Mesendoderm (in vitro differentiated cells): ENCODE results near the gene OOSP4B. TPM values are rescaled to one million over a fixed set of nuclear protein-coding genes. Genes with fewer than 3 reads are reported as not detected.

Experiments used
- DNase-seq: peaks from one replicate; pipeline ENCODE4 v3.0.0; 2013
- H2AK5ac ChIP-seq: 2 replicates; pipeline ENCODE4 v1.6.1; 2013; ENCODE audit warnings: low read length, inconsistent platforms
- H2BK120ac ChIP-seq: 2 replicates; pipeline ENCODE4 v1.6.1; 2013; ENCODE audit warnings: low read depth, mild to moderate bottlenecking, low read length, moderate library complexity, mixed read lengths
- H2BK15ac ChIP-seq: replicated peaks from 2 replicates; pipeline ENCODE4 v1.6.1; 2013; ENCODE audit warnings: low read depth, mild to moderate bottlenecking, moderate library complexity
- H2BK5ac ChIP-seq: 2 replicates; pipeline ENCODE4 v1.6.1; 2013; ENCODE audit warnings: low read length, inconsistent platforms
- H3K18ac ChIP-seq: 2 replicates; pipeline ENCODE4 v1.6.1; 2013; ENCODE audit warnings: mild to moderate bottlenecking, low read length, mixed read lengths
- H3K23ac ChIP-seq: one replicate; pipeline ENCODE4 v1.6.1; 2013; ENCODE audit warnings: low read length
- H3K27ac ChIP-seq: 2 replicates; pipeline ENCODE4 v1.5.1; 2013; ENCODE audit warnings: low read depth, mild to moderate bottlenecking, inconsistent platforms, low read length, moderate library complexity
- H3K27me3 ChIP-seq: 2 replicates; pipeline ENCODE4 v1.6.1; 2013; ENCODE audit warnings: low read length, control low read depth, mild to moderate bottlenecking, inconsistent platforms; ENCODE audit not compliant: insufficient read depth, poor library complexity
- H3K36me3 ChIP-seq: 2 replicates; pipeline ENCODE4 v1.6.1; 2013; ENCODE audit warnings: low read length, inconsistent platforms; ENCODE audit not compliant: control insufficient read depth, insufficient read depth
- H3K4ac ChIP-seq: one replicate; pipeline ENCODE4 v1.6.1; 2013; ENCODE audit warnings: low read depth, mild to moderate bottlenecking, low read length, moderate library complexity
- H3K4me1 ChIP-seq: 2 replicates; pipeline ENCODE4 v1.6.1; 2013; ENCODE audit warnings: low read depth, low read length, inconsistent platforms; ENCODE audit not compliant: control insufficient read depth
- H3K4me2 ChIP-seq: 2 replicates; pipeline ENCODE4 v1.6.1; 2013; ENCODE audit warnings: low read length
- H3K4me3 ChIP-seq: 2 replicates; pipeline ENCODE4 v1.5.1; 2013; ENCODE audit warnings: mild to moderate bottlenecking, low read length
- H3K56ac ChIP-seq: one replicate; pipeline ENCODE4 v1.6.1; 2013; ENCODE audit warnings: low read length
- H3K79me1 ChIP-seq: 2 replicates; pipeline ENCODE4 v1.6.1; 2013; ENCODE audit warnings: low read length, inconsistent platforms
- H3K79me2 ChIP-seq: 2 replicates; pipeline ENCODE4 v1.6.1; 2013; ENCODE audit warnings: mild to moderate bottlenecking, low read length; ENCODE audit not compliant: control insufficient read depth, insufficient read depth
- H3K9ac ChIP-seq: 2 replicates; pipeline ENCODE4 v1.6.1; 2013; ENCODE audit warnings: low read length, inconsistent platforms
- H4K5ac ChIP-seq: one replicate; pipeline ENCODE4 v1.6.1; 2013; ENCODE audit warnings: low read length
- H4K8ac ChIP-seq: one replicate; pipeline ENCODE4 v1.6.1; 2013; ENCODE audit warnings: low read depth, mild to moderate bottlenecking, control low read depth, low read length, moderate library complexity
- WGBS: extraction: QIAGEN DNeasy Blood & Tissue Kit; methylation state at CpG from one replicate; pipeline ENCODE4 v1.1.7; 2013; ENCODE audit warnings: low lambda C conversion rate, missing lambda C conversion rate; ENCODE audit not compliant: insufficient coverage; ENCODE audit errors: extremely low coverage; 5-methylcytosine and 5-hydroxymethylcytosine counted together
- polyA plus RNA-seq, 2 experiments: library from polyadenylated mRNA; stranded (reverse); fragments of 200-250 nt; gene quantifications; one replicate each; pipeline ENCODE4 v1.2.3, GENCODE V29; 2013

The OOSP4B gene
- polyA plus RNA-seq (2013, experiment 1 of 2): not detected
- not detected for polyA plus RNA-seq (2013, experiment 2 of 2)

GRCh38 chr11:60016881-60017280 is at the start of gene OOSP4B:
OOSP4B (plus strand) TSS chr11:60017181.
- no peak for DNase-seq
- Histone ChIP-seq H3K4me2 (no peak within 1 kb of the TSS), H3K79me1 (no peaks in the 10 kb centered on the region), H4K5ac (no peak within 1 kb of the TSS), H3K23ac (no peak within 1 kb of the TSS), H3K18ac (no peak within 1 kb of the TSS), H2BK15ac (no peak within 1 kb of the TSS), H3K27ac (no peak within 1 kb of the TSS), H3K9ac (no peak within 1 kb of the TSS), H3K4ac (no peak within 1 kb of the TSS), H3K79me2 (no peaks in the 10 kb centered on the region), H3K36me3 (no peaks in the 10 kb centered on the region), H3K4me1 (no peaks in the 10 kb centered on the region), H3K27me3 (no peaks in the 10 kb centered on the region), H2AK5ac (no peak within 1 kb of the TSS), H3K4me3 (no peak within 1 kb of the TSS), H4K8ac (no peak within 1 kb of the TSS), H2BK5ac (no peak within 1 kb of the TSS), H3K56ac (no peak within 1 kb of the TSS), H2BK120ac (no peak within 1 kb of the TSS)
- no CpG with 5 or more reads among the region's 1 CpG for WGBS

- no peak overlapping the region for H3K4me3 ChIP-seq
- H2BK120ac ChIP-seq: no peak overlapping the region
- H3K27me3 ChIP-seq: no peaks in the 10 kb centered on the region
- no CpG with 5 or more reads among the region's 3 CpGs for WGBS
- H4K5ac ChIP-seq: no peak overlapping the region
- H3K4ac ChIP-seq: no peak overlapping the region
- no peaks in the 10 kb centered on the region for H3K4me1 ChIP-seq
- H2BK15ac ChIP-seq: no peak overlapping the region
- no peak overlapping the region for H4K8ac ChIP-seq
- no peaks in the 10 kb centered on the region for H3K36me3 ChIP-seq
- no peak overlapping the region for H3K23ac ChIP-seq
- H3K56ac ChIP-seq: no peak overlapping the region
- no peak overlapping the region for H3K18ac ChIP-seq
- DNase-seq: no peak
- no peak overlapping the region for H2AK5ac ChIP-seq
- H3K79me1 ChIP-seq: no peaks in the 10 kb centered on the region
- H3K9ac ChIP-seq: no peak overlapping the region
- no peak overlapping the region for H2BK5ac ChIP-seq
- no peak overlapping the region for H3K27ac ChIP-seq
- H3K4me2 ChIP-seq: no peak overlapping the region
- H3K79me2 ChIP-seq: no peaks in the 10 kb centered on the region
Measured at GRCh38 chr11:59967677-59968394, 49.1 kb upstream of the OOSP4B start.

DNA sequence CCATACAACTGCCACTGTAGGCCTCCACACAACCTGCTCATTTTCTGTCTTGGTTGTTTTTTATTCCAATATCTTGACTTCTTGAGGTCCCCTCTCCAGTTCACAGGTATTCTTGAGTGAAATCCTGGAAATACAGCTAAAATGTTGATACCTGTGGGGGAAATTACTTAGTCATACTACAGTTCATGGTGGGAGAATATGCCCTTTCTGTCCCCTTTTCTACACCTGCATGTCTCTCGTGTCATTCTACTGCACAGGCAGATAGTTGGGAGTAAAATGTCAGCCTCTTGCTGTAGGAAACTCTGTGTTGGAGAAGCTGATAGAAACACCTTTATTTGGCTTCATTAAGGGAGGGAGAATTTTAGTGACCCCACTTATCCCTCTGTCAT is 48.6 kb upstream of the OOSP4B start:
- Histone ChIP-seq H2BK120ac (no peak overlapping the region), H3K36me3 (no peaks in the 10 kb centered on the region), H4K8ac (no peak overlapping the region), H2BK5ac (no peak overlapping the region), H3K18ac (no peak overlapping the region), H3K4me3 (no peak overlapping the region), H3K4me1 (no peaks in the 10 kb centered on the region), H2BK15ac (no peak overlapping the region), H3K4me2 (no peak overlapping the region), H3K79me2 (no peaks in the 10 kb centered on the region), H3K4ac (no peak overlapping the region), H3K9ac (no peak overlapping the region), H3K56ac (no peak overlapping the region), H3K27ac (no peak overlapping the region), H4K5ac (no peak overlapping the region), H3K79me1 (no peaks in the 10 kb centered on the region), H3K27me3 (no peaks in the 10 kb centered on the region), H2AK5ac (no peak overlapping the region), H3K23ac (no peak overlapping the region)
- no peak for DNase-seq
- WGBS: no CpG with 5 or more reads among the region's 1 CpG

DNA sequence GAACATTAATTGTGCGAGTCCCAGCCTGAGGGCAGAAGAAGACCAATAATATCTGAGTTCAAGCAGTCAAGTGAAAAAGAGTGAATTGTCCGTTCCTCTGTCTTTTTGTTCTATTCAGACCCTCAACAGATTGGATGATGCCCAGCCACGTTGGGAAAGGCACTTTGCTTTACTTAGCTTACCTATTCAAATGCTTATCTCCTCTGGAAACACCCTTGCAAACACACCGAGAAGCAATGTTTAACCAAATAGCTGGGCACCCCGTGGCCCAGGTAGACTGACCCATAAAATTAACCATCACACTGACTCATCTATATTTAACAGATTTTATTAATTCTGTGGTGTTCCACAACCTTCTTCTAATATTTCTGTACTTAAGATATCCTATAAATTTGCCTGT is 43.9 kb upstream of the OOSP4B start:
- WGBS: no CpG with 5 or more reads among the region's 5 CpGs
- Histone ChIP-seq H4K8ac (no peak overlapping the region), H4K5ac (no peak overlapping the region), H3K4me3 (no peak overlapping the region), H3K23ac (no peak overlapping the region), H3K4me1 (no peaks in the 10 kb centered on the region), H3K27me3 (no peaks in the 10 kb centered on the region), H2AK5ac (no peak overlapping the region), H3K9ac (no peak overlapping the region), H3K4ac (no peak overlapping the region), H2BK15ac (no peak overlapping the region), H2BK120ac (no peak overlapping the region), H3K36me3 (no peaks in the 10 kb centered on the region), H3K18ac (no peak overlapping the region), H3K79me2 (no peaks in the 10 kb centered on the region), H3K27ac (no peak overlapping the region), H3K4me2 (no peak overlapping the region), H2BK5ac (no peak overlapping the region), H3K79me1 (no peaks in the 10 kb centered on the region), H3K56ac (no peak overlapping the region)
- no peak for DNase-seq

DNA sequence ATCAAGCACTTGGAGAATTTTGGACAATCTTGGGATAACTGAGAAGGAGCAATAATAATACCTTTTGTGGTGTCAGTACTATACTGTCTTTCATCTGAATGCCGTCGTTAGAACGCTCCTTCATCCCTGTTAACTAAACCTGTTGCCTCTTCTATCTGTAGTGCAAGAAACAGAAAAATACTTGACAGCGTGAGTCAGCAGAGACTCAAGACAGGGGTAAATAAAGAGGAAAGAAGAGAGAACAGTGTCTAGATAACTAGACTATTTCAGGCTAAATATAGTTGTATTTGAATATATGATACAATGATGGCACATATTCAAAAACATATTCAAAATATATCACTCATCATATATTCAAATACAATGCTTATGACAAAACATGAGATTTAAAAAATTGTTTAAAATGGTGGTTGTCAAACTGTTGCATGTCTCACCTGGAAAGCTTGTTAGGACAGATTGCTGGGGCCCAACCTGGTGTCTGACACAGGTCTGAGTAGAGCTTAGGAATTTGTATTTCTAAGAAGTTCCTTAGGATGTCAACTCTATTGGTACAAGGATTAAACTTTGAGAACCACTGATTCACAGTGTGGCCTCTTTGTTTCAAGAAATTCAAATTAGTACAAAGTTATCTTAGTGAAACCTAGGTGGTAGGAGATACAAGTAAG is 35.7 kb upstream of the OOSP4B start:
- no peaks in the 10 kb centered on the region for H3K79me2 ChIP-seq
- H3K4me1 ChIP-seq: no peaks in the 10 kb centered on the region
- no peak overlapping the region for H3K4me3 ChIP-seq
- H2AK5ac ChIP-seq: no peak overlapping the region
- H3K18ac ChIP-seq: no peak overlapping the region
- no peak overlapping the region for H3K4me2 ChIP-seq
- H2BK15ac ChIP-seq: no peak overlapping the region
- H3K27ac ChIP-seq: no peak overlapping the region
- no peak overlapping the region for H3K9ac ChIP-seq
- H3K27me3 ChIP-seq: no peaks in the 10 kb centered on the region
- no CpG with 5 or more reads among the region's 4 CpGs for WGBS
- H4K8ac ChIP-seq: no peak overlapping the region
- no peaks in the 10 kb centered on the region for H3K36me3 ChIP-seq
- H3K4ac ChIP-seq: no peak overlapping the region
- H2BK5ac ChIP-seq: no peak overlapping the region
- H3K23ac ChIP-seq: no peak overlapping the region
- H3K79me1 ChIP-seq: no peaks in the 10 kb centered on the region
- no peak overlapping the region for H2BK120ac ChIP-seq
- no peak overlapping the region for H4K5ac ChIP-seq
- no peak overlapping the region for H3K56ac ChIP-seq
- no peak for DNase-seq
